CD4-positive, alpha-beta memory T cell (primary cell): ENCODE results near the gene OVOL3. TPM values are rescaled to one million over a fixed set of nuclear protein-coding genes. Genes with fewer than 3 reads are reported as not detected.

Experiments used
- CTCF ChIA-PET: fragments of 350-600 bp; sonication (Branson Sonifier 250); formaldehyde crosslinking; loops from one replicate; lab custom pipeline; 2021; ENCODE audit warnings: inconsistent platforms; ENCODE audit not compliant: partially characterized antibody; lab: Charles Lee
- POLR2A ChIA-PET: fragments of 350-600 bp; sonication (Branson Sonifier 250); formaldehyde crosslinking; loops from one replicate; lab custom pipeline; 2021; ENCODE audit not compliant: partially characterized antibody; lab: Charles Lee
- DNase-seq, 5 donors: peaks; one replicate each; pipeline versions ENCODE4 v3.0.0 to v3.0.0-alpha.2; 2020 to 2022; ENCODE audit warnings: mixed read lengths in 1 of 5
- H3K27ac ChIP-seq: one replicate; pipeline ENCODE4 v1.7.0; 2013; ENCODE audit warnings: low read depth, low read length
- H3K27me3 ChIP-seq: 2 replicates; pipeline ENCODE4 v1.7.0; 2013; ENCODE audit warnings: mild to moderate bottlenecking, low read length, moderate library complexity; ENCODE audit not compliant: insufficient read depth
- H3K36me3 ChIP-seq: 2 replicates; pipeline ENCODE4 v1.7.0; 2013; ENCODE audit warnings: mild to moderate bottlenecking, low read length, moderate library complexity; ENCODE audit not compliant: insufficient read depth
- H3K4me1 ChIP-seq: 2 replicates; pipeline ENCODE4 v1.7.0; 2013; ENCODE audit warnings: mild to moderate bottlenecking, low read length, moderate library complexity; ENCODE audit not compliant: insufficient read depth
- H3K4me3 ChIP-seq, 2 donors: one replicate each; pipeline ENCODE4 v1.7.0; 2013; ENCODE audit warnings: low read length in 2 of 2, mild to moderate bottlenecking in 1 of 2
- H3K9me3 ChIP-seq, 2 donors: one replicate each; pipeline ENCODE4 v1.7.0; 2013; ENCODE audit warnings: low read length in 2 of 2, control low read depth in 1 of 2; ENCODE audit not compliant: control insufficient read depth in 1 of 2
- H3K27ac Mint-ChIP-seq, 7 donors: one replicate each; pipeline ENCODE4 v1.8.0; 2020 to 2021; ENCODE audit warnings: mixed read lengths in 7 of 7, mild to moderate bottlenecking in 6 of 7, inconsistent platforms in 3 of 7, moderate library complexity in 3 of 7
- H3K27me3 Mint-ChIP-seq, 2 donors: one replicate each; pipeline ENCODE4 v1.8.0; 2020 to 2021; ENCODE audit warnings: mixed read lengths in 2 of 2
- H3K36me3 Mint-ChIP-seq, 2 donors: one replicate each; pipeline ENCODE4 v1.8.0; 2020 to 2021; ENCODE audit warnings: mixed read lengths in 2 of 2, inconsistent platforms in 1 of 2, mild to moderate bottlenecking in 1 of 2
- H3K4me1 Mint-ChIP-seq, 4 donors: one replicate each; pipeline ENCODE4 v1.8.0; 2020 to 2021; ENCODE audit warnings: mixed read lengths in 4 of 4, mild to moderate bottlenecking in 1 of 4
- H3K4me3 Mint-ChIP-seq, 8 donors: one replicate each; pipeline ENCODE4 v1.8.0; 2020 to 2021; ENCODE audit warnings: mixed read lengths in 8 of 8, mild to moderate bottlenecking in 7 of 8, moderate library complexity in 6 of 8, inconsistent platforms in 3 of 8
- H3K9me3 Mint-ChIP-seq, 8 donors: one replicate each; pipeline ENCODE4 v1.8.0; 2020 to 2021; ENCODE audit warnings: mixed read lengths in 8 of 8, mild to moderate bottlenecking in 5 of 8, inconsistent platforms in 3 of 8, moderate library complexity in 1 of 8
- intact Hi-C: fragments of 100-400 bp; cut with micrococcal nuclease; formaldehyde crosslinking; loops from one replicate; pipeline ENCODE4 v1.15.1; 2023
- polyA plus RNA-seq, 2 donors: library from polyadenylated mRNA; unstranded; fragments of 300-500 nt; fragmentation: Illumina TruSeq; gene quantifications; one replicate each; pipeline ENCODE4 v1.2.3, GENCODE V29; 2021
- total RNA-seq, 2 experiments: library from RNA; stranded (reverse); gene quantifications; one replicate each; pipeline ENCODE4 v1.2.3, GENCODE V29; 2021

OVOL3 gene
- total and polyA plus RNA-seq, 4 experiments from 2014 or later: not detected

GRCh38 chr19:36090910-36091695 lies 19.8 kb upstream of the OVOL3 start:
- Histone ChIP-seq H3K27me3 (no peaks in the 10 kb centered on the region), H3K4me3 (no peak overlapping the region), H3K9me3 (no peaks in the 10 kb centered on the region), H3K27ac (no peak overlapping the region), H3K36me3 (no peaks in the 10 kb centered on the region), H3K4me1 (peaks cover 3% of the 10 kb centered on the region)
- no peaks in the 10 kb centered on the region for H3K36me3 Mint-ChIP-seq
- no peak overlapping the region for H3K4me3 Mint-ChIP-seq
- H3K4me1 Mint-ChIP-seq: peaks cover 0 to 14% (median 5%) of the 10 kb centered on the region in 4 donors
- no peaks in the 10 kb centered on the region for H3K9me3 Mint-ChIP-seq
- ChIA-PET POLR2A (no interaction called here), CTCF (no interaction called here)
- H3K27ac Mint-ChIP-seq: no peak overlapping the region
- DNase-seq: no peak
- intact Hi-C loops: no loop called here
- no peaks in the 10 kb centered on the region for H3K27me3 Mint-ChIP-seq

DNA sequence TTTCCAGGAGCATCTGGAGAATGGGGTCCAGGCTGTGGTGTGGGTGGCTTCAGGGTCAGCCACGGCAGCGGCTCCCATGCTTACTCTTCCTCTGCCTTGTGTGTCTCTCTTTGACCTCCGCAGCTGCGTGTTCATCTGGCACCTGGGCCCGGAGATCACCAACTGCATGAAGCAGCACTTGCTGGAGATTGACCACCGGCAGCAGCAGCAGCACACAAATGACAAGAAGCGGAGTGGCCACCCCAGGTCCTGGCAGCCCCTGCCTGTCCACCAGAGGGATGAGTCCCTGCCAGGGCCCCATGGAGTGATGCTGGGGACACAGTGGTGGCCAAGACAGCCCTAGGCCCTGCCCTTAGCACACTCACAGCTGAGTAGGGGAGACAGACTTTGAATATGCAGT lies 18.4 kb upstream of the OVOL3 start:
- H3K4me1 Mint-ChIP-seq: peaks cover 0 to 14% (median 5%) of the 10 kb centered on the region in 4 donors
- H3K27ac Mint-ChIP-seq: no peak overlapping the region
- Histone ChIP-seq H3K4me3 (no peak overlapping the region), H3K9me3 (no peaks in the 10 kb centered on the region), H3K27ac (no peak overlapping the region), H3K36me3 (no peaks in the 10 kb centered on the region), H3K4me1 (peaks cover 3% of the 10 kb centered on the region), H3K27me3 (no peaks in the 10 kb centered on the region)
- intact Hi-C loops: no loop called here
- no peak for DNase-seq
- no peaks in the 10 kb centered on the region for H3K36me3 Mint-ChIP-seq
- H3K4me3 Mint-ChIP-seq: no peak overlapping the region
- H3K9me3 Mint-ChIP-seq: no peaks in the 10 kb centered on the region
- H3K27me3 Mint-ChIP-seq: no peaks in the 10 kb centered on the region
- ChIA-PET POLR2A (no interaction called here), CTCF (no interaction called here)

DNA sequence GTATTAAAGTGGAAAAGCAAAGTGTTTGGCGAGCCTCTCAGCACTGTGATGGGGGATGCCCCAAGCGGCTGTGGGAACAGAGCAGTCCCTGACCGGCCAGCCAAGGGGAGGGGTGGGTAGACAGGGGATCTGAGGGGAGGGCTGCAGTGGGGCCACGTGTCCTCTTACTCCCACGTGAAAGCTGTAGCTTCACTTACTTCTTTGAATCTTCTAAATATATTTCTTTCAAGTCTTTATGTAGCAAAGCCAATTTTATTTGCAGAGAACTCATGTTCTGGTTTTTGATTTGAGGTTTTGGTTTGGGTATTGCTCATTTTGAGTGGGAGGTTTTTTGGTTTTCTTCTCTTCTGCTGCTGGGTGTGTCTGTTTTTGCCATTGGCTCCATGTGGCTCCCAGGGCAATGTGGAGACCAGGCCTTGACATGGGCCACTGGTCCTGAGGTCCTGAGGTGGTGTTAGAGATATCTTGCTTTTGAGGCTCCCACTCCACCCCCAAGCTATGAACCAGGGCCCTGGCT lies 17.7 kb upstream of the OVOL3 start:
- Mint-ChIP-seq H3K27ac (peak overlapping the region in 5 of 7 donors; percentile 23 to 79 (median 55)), H3K4me1 (peaks cover 0 to 14% (median 5%) of the 10 kb centered on the region in 4 donors), H3K27me3 (no peaks in the 10 kb centered on the region), H3K4me3 (no peak overlapping the region), H3K36me3 (no peaks in the 10 kb centered on the region), H3K9me3 (no peaks in the 10 kb centered on the region)
- Histone ChIP-seq H3K9me3 (no peaks in the 10 kb centered on the region), H3K27me3 (no peaks in the 10 kb centered on the region), H3K4me1 (peaks cover 3% of the 10 kb centered on the region), H3K36me3 (no peaks in the 10 kb centered on the region), H3K4me3 (no peak overlapping the region), H3K27ac (no peak overlapping the region)
- no peak for DNase-seq
- intact Hi-C loops: no loop called here
- ChIA-PET POLR2A (no interaction called here), CTCF (interaction anchor here (1.1 kb wide), 1 partner anchor 16 kb away, joined by 4 read pairs; no protein-coding TSS in a partner anchor)

GRCh38 chr19:36093687-36094086 lies 17.3 kb upstream of the OVOL3 start:
- ChIA-PET POLR2A (no interaction called here), CTCF (interaction anchor here (1.1 kb wide), 1 partner anchor 16 kb away, joined by 4 read pairs; no protein-coding TSS in a partner anchor)
- intact Hi-C loops: no loop called here
- H3K36me3 ChIP-seq: no peaks in the 10 kb centered on the region
- peaks cover 0 to 1% (median 0%) of the 10 kb centered on the region in 8 donors for H3K9me3 Mint-ChIP-seq
- H3K27me3 Mint-ChIP-seq: no peaks in the 10 kb centered on the region
- H3K27ac Mint-ChIP-seq: peak overlapping the region in 4 of 7 donors; percentile 2 to 82 (median 51)
- H3K36me3 Mint-ChIP-seq: no peaks in the 10 kb centered on the region
- no peak for DNase-seq
- H3K4me1 ChIP-seq: peaks cover 3% of the 10 kb centered on the region
- H3K9me3 ChIP-seq: no peaks in the 10 kb centered on the region
- no peak overlapping the region for H3K4me3 ChIP-seq
- peaks cover 0 to 14% (median 5%) of the 10 kb centered on the region in 4 donors for H3K4me1 Mint-ChIP-seq
- no peak overlapping the region for H3K4me3 Mint-ChIP-seq
- no peaks in the 10 kb centered on the region for H3K27me3 ChIP-seq
- H3K27ac ChIP-seq: no peak overlapping the region

DNA sequence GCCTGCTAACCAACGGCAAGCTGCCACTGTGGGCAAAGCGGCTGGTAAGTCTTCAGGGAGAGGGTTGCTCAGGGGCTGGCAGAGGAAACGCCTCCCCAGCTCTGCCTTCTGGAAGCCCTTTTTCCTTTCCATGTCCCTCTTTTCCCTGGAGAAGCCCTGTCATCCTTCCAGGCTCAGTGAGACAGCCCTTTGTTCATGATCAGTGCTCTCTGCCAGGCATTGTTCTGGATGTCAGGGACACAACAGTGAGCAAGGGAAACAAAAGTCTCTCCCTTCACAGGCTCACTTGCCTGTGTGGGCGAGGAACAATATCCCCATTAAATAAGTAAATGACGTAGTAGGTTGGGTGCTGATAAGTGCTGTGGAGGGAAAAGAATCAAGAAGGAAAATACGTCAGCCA lies 13.9 kb upstream of the OVOL3 start:
- Mint-ChIP-seq H3K9me3 (peaks cover 0 to 1% (median 0%) of the 10 kb centered on the region in 8 donors), H3K36me3 (no peaks in the 10 kb centered on the region), H3K27ac (peak overlapping the region in 3 of 7 donors; percentile 14 to 55 (median 43)), H3K4me1 (peaks cover 0 to 14% (median 5%) of the 10 kb centered on the region in 4 donors), H3K4me3 (no peak overlapping the region), H3K27me3 (no peaks in the 10 kb centered on the region)
- no peak for DNase-seq
- intact Hi-C loops: no loop called here
- ChIA-PET POLR2A (no interaction called here), CTCF (no interaction called here)
- no peak overlapping the region for H3K27ac ChIP-seq
- no peaks in the 10 kb centered on the region for H3K36me3 ChIP-seq
- no peak overlapping the region for H3K4me3 ChIP-seq
- H3K27me3 ChIP-seq: no peaks in the 10 kb centered on the region
- peaks cover 3% of the 10 kb centered on the region for H3K4me1 ChIP-seq
- H3K9me3 ChIP-seq: no peaks in the 10 kb centered on the region

- no peak overlapping the region for H3K4me3 Mint-ChIP-seq
- H3K4me1 Mint-ChIP-seq: no peaks in the 10 kb centered on the region
- no peak for DNase-seq
- H3K4me3 ChIP-seq: no peak overlapping the region
- no peaks in the 10 kb centered on the region for H3K4me1 ChIP-seq
- H3K27ac Mint-ChIP-seq: peak overlapping the region in 1 of 7 donors; percentile 36
- peaks cover 0 to 1% (median 0%) of the 10 kb centered on the region in 8 donors for H3K9me3 Mint-ChIP-seq
- CTCF ChIA-PET: no interaction called here
- no peaks in the 10 kb centered on the region for H3K36me3 ChIP-seq
- intact Hi-C loops: no loop called here
- no peaks in the 10 kb centered on the region for H3K9me3 ChIP-seq
- no peak overlapping the region for H3K27ac ChIP-seq
- H3K36me3 Mint-ChIP-seq: no peaks in the 10 kb centered on the region
- POLR2A ChIA-PET: no interaction called here
- H3K27me3 Mint-ChIP-seq: no peaks in the 10 kb centered on the region
- no peaks in the 10 kb centered on the region for H3K27me3 ChIP-seq
These were observed 11.7 kb upstream of the OVOL3 start for GRCh38 chr19:36099166-36099785.

- Mint-ChIP-seq H3K4me1 (no peaks in the 10 kb centered on the region), H3K9me3 (peaks cover 0 to 1% (median 0%) of the 10 kb centered on the region in 8 donors), H3K36me3 (no peaks in the 10 kb centered on the region), H3K27me3 (no peaks in the 10 kb centered on the region), H3K27ac (peak overlapping the region in 1 of 7 donors; percentile 23), H3K4me3 (no peak overlapping the region)
- Histone ChIP-seq H3K4me1 (no peaks in the 10 kb centered on the region), H3K9me3 (no peaks in the 10 kb centered on the region), H3K4me3 (no peak overlapping the region), H3K27me3 (no peaks in the 10 kb centered on the region), H3K36me3 (no peaks in the 10 kb centered on the region), H3K27ac (no peak overlapping the region)
- CTCF ChIA-PET: no interaction called here
- intact Hi-C loops: no loop called here
- POLR2A ChIA-PET: no interaction called here
- no peak for DNase-seq
These were observed 10.5 kb upstream of the OVOL3 start for GRCh38 chr19:36100476-36100875.
